Liver (tissue), 9 donors: Measurements from ENCODE around the gene KATNAL1. TPM values are rescaled to one million over a fixed set of nuclear protein-coding genes. Genes with fewer than 3 reads are reported as not detected.

ENCODE experiments used
- DNase-seq: peaks from one replicate; pipeline ENCODE4 v3.0.0-alpha.2; 2017; ENCODE audit warnings: low spot score
- H3K27ac ChIP-seq, 2 donors: one replicate each; pipeline ENCODE4 v1.7.0; 2013; ENCODE audit warnings: inconsistent platforms in 2 of 2, low read length in 2 of 2, control low read depth in 1 of 2, low read depth in 1 of 2, mild to moderate bottlenecking in 1 of 2
- H3K27me3 ChIP-seq, 4 donors: one replicate each; pipeline versions ENCODE4 v1.6.1 to v1.7.0; 2013; ENCODE audit warnings: low read length in 3 of 4, inconsistent platforms in 1 of 4, mild to moderate bottlenecking in 1 of 4, moderate library complexity in 1 of 4; ENCODE audit not compliant: control insufficient read depth in 4 of 4, insufficient read depth in 4 of 4
- H3K36me3 ChIP-seq, 4 donors: one replicate each; pipeline versions ENCODE4 v1.6.1 to v1.7.0; 2013; ENCODE audit warnings: low read length in 3 of 4, mild to moderate bottlenecking in 3 of 4, low read depth in 1 of 4, moderate library complexity in 1 of 4; ENCODE audit not compliant: control insufficient read depth in 4 of 4, insufficient read depth in 3 of 4
- H3K4me1 ChIP-seq, 4 donors: one replicate each; pipeline versions ENCODE4 v1.6.1 to v1.7.0; 2013; ENCODE audit warnings: low read length in 3 of 4, mild to moderate bottlenecking in 3 of 4, moderate library complexity in 1 of 4; ENCODE audit not compliant: control insufficient read depth in 4 of 4, insufficient read depth in 4 of 4
- H3K4me3 ChIP-seq, 3 donors: one replicate each; pipeline versions ENCODE4 v1.6.1 to v1.7.0; 2013; ENCODE audit warnings: low read length in 3 of 3, control low read depth in 1 of 3, low read depth in 1 of 3, mild to moderate bottlenecking in 1 of 3
- H3K9ac ChIP-seq, 2 donors: one replicate each; pipeline ENCODE4 v1.7.0; 2013; ENCODE audit warnings: low read length in 2 of 2, mild to moderate bottlenecking in 2 of 2, moderate library complexity in 2 of 2, control low read depth in 1 of 2, low read depth in 1 of 2
- H3K9me3 ChIP-seq, 4 donors: one replicate each; pipeline versions ENCODE4 v1.6.1 to v1.7.0; 2013; ENCODE audit warnings: low read length in 3 of 4; ENCODE audit not compliant: control insufficient read depth in 4 of 4
- ATF3 ChIP-seq: IDR thresholded peaks from 2 replicates; pipeline ENCODE4 v1.6.1; 2016; ENCODE audit warnings: antibody characterized with exemption
- CTCF ChIP-seq: fragments of 150-350 bp; IDR thresholded peaks from 2 replicates; pipeline ENCODE4 v1.5.1; 2017; ENCODE audit warnings: improper control_type of control experiment, low read depth, low read length; ENCODE audit not compliant: missing input control
- EGR1 ChIP-seq, 2 donors: IDR thresholded peaks; 2 replicates each; pipeline ENCODE4 v1.6.1; 2016 to 2018; ENCODE audit warnings: antibody characterized with exemption in 2 of 2, low read depth in 2 of 2
- FOXA1 ChIP-seq: IDR thresholded peaks from 2 replicates; pipeline ENCODE4 v1.6.1; 2016; ENCODE audit warnings: antibody characterized with exemption
- FOXA2 ChIP-seq: IDR thresholded peaks from 2 replicates; pipeline ENCODE4 v1.6.1; 2016; ENCODE audit warnings: antibody characterized with exemption
- GABPA ChIP-seq, 2 donors: IDR thresholded peaks in 1 of 2; conservative IDR thresholded peaks in 1 of 2; 2 replicates each; pipeline ENCODE4 v1.6.1; 2016; ENCODE audit warnings: antibody characterized with exemption in 2 of 2, mild to moderate bottlenecking in 1 of 2, moderate library complexity in 1 of 2
- HNF4A ChIP-seq, 2 donors: conservative IDR thresholded peaks; 2 replicates each; pipeline ENCODE4 v1.6.1; 2016; ENCODE audit warnings: antibody characterized with exemption in 2 of 2, mild to moderate bottlenecking in 2 of 2
- HNF4G ChIP-seq: IDR thresholded peaks from 2 replicates; pipeline ENCODE4 v1.6.1; 2016; ENCODE audit warnings: antibody characterized with exemption
- JUND ChIP-seq, 2 donors: IDR thresholded peaks; 2 replicates each; pipeline ENCODE4 v1.6.1; 2016; ENCODE audit warnings: antibody characterized with exemption in 2 of 2
- MAX ChIP-seq: IDR thresholded peaks from 2 replicates; pipeline ENCODE4 v1.6.1; 2016; ENCODE audit warnings: antibody characterized with exemption
- NR2F2 ChIP-seq: IDR thresholded peaks from 2 replicates; pipeline ENCODE4 v1.6.1; 2016; ENCODE audit warnings: antibody characterized with exemption
- RAD21 ChIP-seq, 2 donors: IDR thresholded peaks; 2 replicates each; pipeline ENCODE4 v1.6.1; 2016; ENCODE audit warnings: antibody characterized with exemption in 2 of 2, mild to moderate bottlenecking in 2 of 2
- RXRA ChIP-seq, 2 donors: IDR thresholded peaks; 2 replicates each; pipeline ENCODE4 v1.6.1; 2017 to 2018; ENCODE audit warnings: antibody characterized with exemption in 2 of 2, mild to moderate bottlenecking in 1 of 2
- SP1 ChIP-seq: IDR thresholded peaks from 2 replicates; pipeline ENCODE4 v1.6.1; 2018; ENCODE audit warnings: antibody characterized with exemption, mild to moderate bottlenecking
- TAF1 ChIP-seq: conservative IDR thresholded peaks from 2 replicates; pipeline ENCODE4 v1.6.1; 2016; ENCODE audit warnings: antibody characterized with exemption, mild to moderate bottlenecking
- YY1 ChIP-seq: IDR thresholded peaks from 2 replicates; pipeline ENCODE4 v1.6.1; 2016; ENCODE audit warnings: antibody characterized with exemption, mild to moderate bottlenecking
- ZBTB33 ChIP-seq: IDR thresholded peaks from 2 replicates; pipeline ENCODE4 v1.6.1; 2016; ENCODE audit warnings: antibody characterized with exemption
- WGBS: extraction: QIAGEN DNeasy Blood & Tissue Kit; methylation state at CpG from one replicate; pipeline ENCODE4 v1.1.7; 2013; 5-methylcytosine and 5-hydroxymethylcytosine counted together
- polyA plus RNA-seq, 2 donors: library from polyadenylated mRNA; stranded (reverse) in 1 of 2; unstranded in 1 of 2; fragments of 200-250 nt in 1 of 2; fragments of >200 nt in 1 of 2; fragmentation: Nextera tagmentation in 1 of 2; extraction: Ambion mirVana in 1 of 2; gene quantifications; one replicate each; pipeline versions ENCODE4 v1.2.1 to v1.2.3, GENCODE V29; 2013 to 2015
- total RNA-seq, 2 donors: library from RNA; depleted of rRNA; stranded (reverse); fragments of >200 nt; gene quantifications; one replicate each; pipeline ENCODE4 v1.2.3, GENCODE V29; 2014
- donor health status: healthy.
- donor health status: healthy.
- donor health status: healthy.
- donor health status: healthy.
- donor health status: healthy.

KATNAL1 gene
- total and polyA plus RNA-seq, 4 donors = 2.7 to 12.8 (median 6.0) TPM

- peaks cover 0 to 18% (median 9%) of the 10 kb centered on the region in 4 donors for H3K4me1 ChIP-seq
- no peaks in the 10 kb centered on the region for H3K9me3 ChIP-seq
- H3K9ac ChIP-seq = no peak overlapping the region
- no peak overlapping the region for H3K27ac ChIP-seq
- WGBS = 71% methylated on average over 3 of the region's 3 CpGs
- DNase-seq = no peak
- no peak overlapping the region for H3K4me3 ChIP-seq
- TF ChIP-seq NR2F2 (no peak), ZBTB33 (no peak), FOXA2 (no peak), YY1 (no peak)
- H3K27me3 ChIP-seq = no peaks in the 10 kb centered on the region
- H3K36me3 ChIP-seq = no peaks in the 10 kb centered on the region
Measured at GRCh38 chr13:30313311-30313710, 6.0 kb upstream of the KATNAL1 start.

GRCh38 chr13:30312904-30313303 is 5.6 kb upstream of the KATNAL1 start:
- no peak for DNase-seq
- H3K4me1 ChIP-seq = peaks cover 0 to 16% (median 8%) of the 10 kb centered on the region in 4 donors
- H3K9me3 ChIP-seq = no peaks in the 10 kb centered on the region
- no peaks in the 10 kb centered on the region for H3K27me3 ChIP-seq
- H3K9ac ChIP-seq = no peak overlapping the region
- 32% methylated on average over 1 of the region's 1 CpG for WGBS
- TF ChIP-seq TAF1 = no peak
- TF ChIP-seq YY1 = no peak
- no peak for TF ChIP-seq MAX
- no peak for TF ChIP-seq ZBTB33
- TF ChIP-seq RXRA (IDR thresholded peaks at IDR 0.05) = no peak
- TF ChIP-seq FOXA1 = no peak
- TF ChIP-seq NR2F2 = no peak
- no peak for TF ChIP-seq HNF4A (conservative IDR thresholded peaks at IDR 0.05)
- TF ChIP-seq FOXA2 = no peak
- TF ChIP-seq JUND (IDR thresholded peaks at IDR 0.05) = no peak
- TF ChIP-seq RAD21 (IDR thresholded peaks at IDR 0.05) = no peak
- TF ChIP-seq SP1 = no peak
- TF ChIP-seq EGR1 (IDR thresholded peaks at IDR 0.05; ENCODE audit: low read depth in 2 of 2) = no peak
- no peak overlapping the region for H3K27ac ChIP-seq
- no peaks in the 10 kb centered on the region for H3K36me3 ChIP-seq
- no peak overlapping the region for H3K4me3 ChIP-seq

GRCh38 chr13:30308548-30308947 is 1.2 kb upstream of the KATNAL1 start:
- H3K9me3 ChIP-seq = no peaks in the 10 kb centered on the region
- WGBS = 86% methylated on average over 4 of the region's 4 CpGs
- H3K27me3 ChIP-seq = no peaks in the 10 kb centered on the region
- H3K27ac ChIP-seq = no peak overlapping the region
- DNase-seq = no peak
- no peak for TF ChIP-seq FOXA2
- no peak for TF ChIP-seq EGR1 (IDR thresholded peaks at IDR 0.05; ENCODE audit: low read depth in 2 of 2)
- TF ChIP-seq ATF3 = no peak
- TF ChIP-seq TAF1 = no peak
- no peak for TF ChIP-seq MAX
- no peak for TF ChIP-seq NR2F2
- no peak for TF ChIP-seq CTCF
- no peak for TF ChIP-seq GABPA (IDR thresholded peaks at IDR 0.05 in 1 of 2, conservative IDR thresholded peaks at IDR 0.05 in 1 of 2)
- TF ChIP-seq JUND (IDR thresholded peaks at IDR 0.05) = no peak
- no peak for TF ChIP-seq YY1
- TF ChIP-seq RXRA (IDR thresholded peaks at IDR 0.05) = no peak
- no peak for TF ChIP-seq HNF4G
- TF ChIP-seq RAD21 (IDR thresholded peaks at IDR 0.05) = no peak
- TF ChIP-seq HNF4A (conservative IDR thresholded peaks at IDR 0.05) = no peak
- H3K4me3 ChIP-seq = no peak overlapping the region
- H3K4me1 ChIP-seq = peaks cover 0 to 17% (median 11%) of the 10 kb centered on the region in 4 donors
- no peak overlapping the region for H3K9ac ChIP-seq
- no peaks in the 10 kb centered on the region for H3K36me3 ChIP-seq
